ENCODE data around the gene OR8I2.
"Not testable (repeated sequence)": the region's sequence is repeated elsewhere in the genome, so short reads cannot be mapped to it uniquely, and the experiment has no call there.

Gene OR8I2

DNA sequence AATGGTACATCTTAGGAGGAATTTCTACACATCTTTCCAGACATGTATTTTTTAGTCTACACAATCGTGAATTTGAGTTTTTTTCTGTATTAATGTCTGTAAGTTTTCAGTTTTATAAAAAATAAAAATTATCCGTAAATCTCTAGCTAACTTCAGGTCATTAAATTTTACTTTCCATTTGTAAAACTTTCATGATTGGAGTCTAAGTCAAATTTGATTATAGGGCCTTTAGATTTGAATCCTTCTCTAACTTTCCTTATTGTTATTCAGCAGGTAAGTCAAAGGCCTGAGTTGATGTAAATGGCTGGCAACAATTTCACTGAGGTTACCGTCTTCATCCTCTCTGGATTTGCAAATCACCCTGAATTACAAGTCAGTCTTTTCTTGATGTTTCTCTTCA lies at the start of gene OR8I2:
Gene OR8I2 (plus strand): TSS at position 301 of the 400 bp plus-strand sequence. CDS start 0 bp downstream, at position 301.
- DNase-seq: no peak

DNA sequence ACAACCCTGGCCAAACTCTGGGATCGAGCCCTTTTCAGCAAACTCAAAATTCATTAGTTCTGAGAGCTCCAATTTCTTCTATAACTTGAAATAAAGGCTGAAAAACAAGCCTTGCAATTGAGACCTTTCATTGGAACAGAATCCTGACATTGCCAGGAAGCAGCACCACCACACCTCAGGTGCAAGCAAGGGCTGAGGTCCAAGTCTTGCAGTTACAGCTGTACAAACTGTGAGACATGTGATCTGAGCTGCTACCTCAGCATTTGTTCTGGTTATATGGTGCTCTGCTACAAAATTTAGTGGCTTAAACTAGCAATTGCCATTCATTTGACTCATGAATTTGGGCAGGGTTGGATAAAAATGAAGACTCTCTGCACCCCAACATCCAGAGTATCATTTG lies 47.6 kb upstream of the OR8I2 start:
- DNase-seq: no peak

DNA sequence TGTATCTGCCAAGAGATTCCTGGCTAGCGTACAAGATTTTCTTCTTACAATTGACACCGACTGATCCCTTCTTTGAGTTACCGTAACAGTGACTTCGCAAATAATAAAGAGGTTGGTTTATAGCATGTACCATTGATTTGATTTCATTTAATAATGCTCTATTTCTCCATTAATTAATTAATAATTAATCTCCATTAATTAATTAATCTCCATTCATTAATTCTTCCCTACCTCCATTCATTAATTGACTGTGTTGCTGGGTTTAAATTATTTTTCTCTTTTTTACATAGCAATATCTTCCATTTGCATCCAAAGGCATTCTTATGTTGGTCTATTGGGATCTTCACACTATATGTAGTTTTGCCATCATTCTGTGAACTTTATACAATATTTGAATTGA lies 44.6 kb upstream of the OR8I2 start:
- DNase-seq: no peak

DNA sequence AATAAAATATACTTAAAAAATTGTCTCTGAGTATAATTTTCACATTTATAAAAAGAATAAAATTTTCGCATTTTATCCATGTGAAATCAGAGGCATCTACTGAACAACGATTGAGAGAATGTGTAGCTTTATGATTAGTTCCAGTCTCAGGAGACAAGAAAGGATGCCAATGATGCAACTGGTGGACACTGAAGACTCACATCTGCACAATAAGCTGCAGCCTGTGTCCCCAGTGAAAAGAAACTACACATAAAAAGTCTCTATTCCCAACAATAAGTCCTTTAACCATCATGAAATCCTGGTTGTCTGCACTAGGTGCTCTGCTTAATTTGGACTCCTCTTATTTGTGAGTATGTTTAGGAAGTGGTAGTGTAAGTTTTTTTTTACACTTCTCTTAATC lies 43.6 kb upstream of the OR8I2 start:
- DNase-seq: no peak

DNA sequence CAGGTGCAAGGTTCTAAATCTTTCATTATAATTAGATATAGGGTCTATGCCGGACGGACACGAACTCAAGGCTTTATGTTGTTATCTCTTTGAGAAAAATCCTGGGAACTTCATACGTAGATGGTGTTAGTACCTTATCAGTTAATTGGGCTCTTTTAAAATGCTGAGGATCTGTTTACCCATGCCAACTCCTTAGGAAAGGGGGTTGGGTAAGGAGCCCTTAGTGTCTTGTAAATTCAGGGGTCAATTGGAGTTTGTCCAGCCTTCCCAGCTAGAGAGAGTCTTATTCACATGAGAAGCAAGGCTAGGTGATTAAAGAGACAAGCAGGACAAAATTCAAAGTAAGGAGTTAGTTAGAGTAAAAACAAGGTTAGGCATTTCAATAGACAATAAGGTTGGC lies 36.7 kb upstream of the OR8I2 start:
- DNase-seq: not testable (repeated sequence)

DNA sequence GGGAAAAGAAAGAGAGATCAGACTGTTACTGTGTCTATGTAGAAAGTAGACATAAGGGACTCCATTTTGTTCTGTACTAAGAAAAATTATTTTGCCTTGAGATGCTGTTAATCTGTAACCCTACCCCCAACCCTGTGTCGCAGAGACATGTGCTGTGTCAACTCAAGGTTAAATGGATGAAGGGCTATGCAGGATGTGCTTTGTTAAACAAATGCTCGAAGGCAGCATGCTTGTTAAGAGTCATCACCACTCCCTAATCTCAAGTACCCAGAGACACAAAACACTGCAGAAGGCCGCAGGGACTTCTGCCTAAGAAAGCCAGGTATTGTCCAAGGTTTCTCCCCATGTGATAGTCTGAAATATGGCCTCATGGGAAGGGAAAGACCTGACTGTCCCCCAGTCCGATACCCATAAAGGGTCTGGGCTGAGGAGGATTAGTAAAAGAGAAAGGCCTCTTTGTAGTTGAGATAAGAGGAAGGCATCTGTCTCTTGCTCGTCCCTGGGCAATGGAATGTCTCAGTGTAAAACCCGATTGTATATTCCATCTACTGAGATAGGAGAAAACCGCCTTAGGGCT lies 35.4 kb upstream of the OR8I2 start:
- not testable (repeated sequence) for DNase-seq

DNA sequence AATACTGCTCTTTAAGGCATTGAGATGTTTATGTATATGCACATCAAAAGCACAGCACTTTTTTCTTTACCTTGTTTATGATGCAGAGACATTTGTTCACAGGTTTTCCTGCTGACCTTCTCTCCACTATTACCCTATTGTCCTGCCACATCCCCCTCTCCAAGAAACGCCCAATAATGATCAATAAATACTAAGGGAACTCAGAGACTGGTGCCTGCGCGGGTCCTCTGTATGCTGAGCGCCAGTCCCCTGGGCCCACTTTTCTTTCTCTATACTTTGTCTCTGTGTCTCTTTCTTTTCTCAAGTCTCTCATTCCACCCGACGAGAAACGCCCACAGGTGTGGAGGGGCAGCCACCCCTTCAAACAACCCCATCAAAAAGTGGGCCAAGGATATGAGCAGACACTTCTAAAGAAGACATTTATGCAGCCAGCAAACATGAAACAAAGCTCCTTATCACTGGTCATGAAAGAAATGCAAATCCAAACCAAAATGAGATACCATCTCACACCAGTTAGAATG lies 34.8 kb upstream of the OR8I2 start:
- not testable (repeated sequence) for DNase-seq

DNA sequence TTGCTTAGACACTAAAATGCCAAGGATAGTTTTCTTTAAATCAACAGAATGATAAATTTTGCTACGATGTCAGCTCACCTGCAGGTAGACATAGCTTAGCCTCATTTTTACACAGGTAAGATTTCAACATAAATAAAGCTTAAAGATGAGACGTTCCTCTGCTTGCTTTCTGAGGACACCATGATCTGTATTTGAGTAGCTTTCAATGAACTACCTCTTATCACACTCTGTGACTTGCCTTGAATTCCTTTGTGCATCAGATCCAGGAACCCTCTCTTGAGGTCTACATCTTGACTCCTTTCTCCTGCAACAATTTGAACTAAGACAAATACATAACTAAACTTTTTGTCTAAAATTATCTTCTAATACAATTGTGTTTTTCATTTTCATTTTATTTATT lies 26.1 kb upstream of the OR8I2 start:
- no peak for DNase-seq

DNA sequence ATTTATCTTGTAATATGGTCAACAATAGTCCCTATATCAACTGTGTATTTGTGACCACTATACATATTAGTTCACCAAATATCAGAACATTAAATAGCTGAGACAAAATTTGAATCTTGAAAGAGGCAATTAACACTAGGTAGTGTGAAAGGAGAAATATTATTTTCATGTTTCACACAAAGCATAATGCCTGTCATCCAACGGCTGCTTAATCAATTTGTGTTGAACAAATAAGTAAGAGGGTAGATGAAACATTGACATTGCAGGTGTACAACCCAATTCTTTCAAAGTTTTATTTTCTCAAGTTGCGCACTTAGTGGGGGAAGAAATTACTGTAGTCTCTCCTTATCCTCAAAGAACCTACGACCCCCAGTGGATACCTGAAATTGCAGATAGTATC lies 3.4 kb upstream of the OR8I2 start:
- no peak for DNase-seq

DNA sequence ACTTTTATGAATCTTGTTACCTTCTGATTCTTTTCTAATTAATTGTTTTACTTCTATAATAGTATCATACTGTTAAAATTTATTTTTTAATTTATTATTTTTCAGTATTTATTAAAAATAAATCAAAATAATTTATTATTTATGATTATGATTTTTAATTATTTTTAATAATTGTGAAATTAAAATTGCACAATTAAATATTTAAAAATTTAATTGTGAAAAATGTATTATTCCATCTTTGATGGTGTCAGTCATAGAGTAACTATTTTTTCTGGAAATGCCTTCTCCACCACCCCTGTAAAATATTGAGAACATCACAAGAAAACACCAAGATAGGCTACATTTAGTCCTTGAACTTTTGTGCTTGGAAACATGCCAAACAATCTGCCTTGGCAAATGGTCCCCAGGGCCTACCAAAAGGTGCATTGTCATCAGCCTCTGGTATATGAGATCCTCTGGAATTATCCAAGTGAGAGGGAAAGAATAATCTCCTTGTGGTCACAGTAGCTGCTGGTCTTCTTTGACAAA lies 10.2 kb downstream of the OR8I2 start, which contains the start of gene OR8H2:
Gene OR8H2 (plus strand): TSS at position 478 of the 528 bp plus-strand sequence. CDS start 1,356 bp downstream, outside the sequence.
- DNase-seq: no peak

DNA sequence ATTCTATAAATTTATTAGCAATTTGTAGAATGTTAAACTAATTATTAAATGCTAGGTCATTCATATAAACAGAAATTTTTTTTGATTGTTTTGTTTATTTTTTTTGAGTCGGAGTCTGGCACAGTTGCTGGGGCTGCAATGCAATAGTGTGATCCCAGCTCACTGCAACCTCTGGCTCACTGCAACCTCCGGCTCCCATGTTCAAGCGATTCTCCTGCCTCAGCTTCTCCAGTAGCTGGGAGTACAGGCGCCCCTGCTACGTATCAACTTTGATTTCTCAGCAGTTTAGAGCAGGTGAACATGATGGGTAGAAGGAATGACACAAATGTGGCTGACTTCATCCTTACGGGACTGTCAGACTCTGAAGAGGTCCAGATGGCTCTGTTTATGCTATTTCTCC lies 29.0 kb downstream of the OR8I2 start, which contains the start of gene OR8H3:
Gene OR8H3 (plus strand): TSS at position 301 of the 400 bp plus-strand sequence. CDS start 0 bp downstream, at position 301.
- DNase-seq: no peak

DNA sequence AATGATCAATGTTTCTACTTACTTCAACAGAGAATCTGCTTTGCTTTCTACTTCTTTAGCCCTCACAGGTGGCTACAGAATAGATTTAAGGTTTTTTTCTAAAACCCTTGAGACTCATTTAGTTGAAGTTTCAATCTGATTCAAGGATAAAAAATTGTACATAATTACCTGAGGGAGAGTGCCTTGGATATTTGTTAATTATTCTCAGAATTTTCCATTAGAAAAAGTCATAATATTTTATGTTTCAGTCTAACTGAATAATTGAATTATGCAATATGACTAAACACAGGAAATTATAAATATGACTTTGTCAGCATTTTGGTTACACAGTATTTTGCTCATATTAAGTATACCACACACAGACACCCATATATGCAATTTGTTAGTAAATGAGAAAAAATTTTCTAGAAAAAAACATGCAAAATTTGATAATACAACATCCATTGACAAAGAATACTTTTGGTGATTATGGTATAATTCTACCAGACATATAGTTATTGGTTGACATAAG lies 47.1 kb downstream of the OR8I2 start, which contains the start of gene OR8J3:
Gene OR8J3 (minus strand): TSS at position 51 of the 511 bp plus-strand sequence. CDS start 2,483 bp downstream, outside the sequence.
- no peak for DNase-seq

DNA sequence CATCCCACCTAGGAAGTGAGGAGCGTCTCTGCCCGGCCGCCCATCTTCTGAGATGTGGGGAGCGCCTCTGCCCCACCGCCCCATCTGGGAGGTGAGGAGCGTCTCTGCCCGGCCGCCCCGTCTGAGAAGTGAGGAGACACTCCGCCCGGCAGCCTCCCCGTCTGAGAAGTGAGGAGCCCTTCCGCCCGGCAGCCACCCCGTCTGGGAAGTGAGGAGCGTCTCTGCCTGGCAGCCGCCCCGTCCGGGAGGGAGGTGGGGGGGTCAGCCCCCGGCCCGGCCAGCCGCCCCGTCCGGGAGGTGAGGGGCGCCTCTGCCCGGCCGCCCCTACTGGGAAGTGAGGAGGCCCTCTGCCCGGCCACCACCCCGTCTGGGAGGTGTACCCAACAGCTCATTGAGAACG lies 50.6 kb downstream of the OR8I2 start:
- DNase-seq: not testable (repeated sequence)

Data from activated CD4-positive, alpha-beta T cell treated with anti-CD3 and anti-CD28 coated beads for 1 hour (primary cell).